ENCODE measurements around the gene PPP2R3A.

GRCh38 chr3:135981701-135982403 is 16.3 kb downstream of the PPP2R3A start:
- TF ChIP-seq POLR2A (IDR thresholded peaks at IDR 0.05; ENCODE audit: low read depth, low read length) (no peak), CTCF (IDR thresholded peaks at IDR 0.05; ENCODE audit: extremely low read depth in 1 of 2, insufficient read depth in 1 of 2, low read depth in 1 of 2, low read length in 2 of 2) (no peak), EZH2 (IDR thresholded peaks at IDR 0.05; ENCODE audit: borderline replicate concordance, low read depth, low read length, severe bottlenecking) (no peak), POLR2AphosphoS5 (IDR thresholded peaks at IDR 0.05; ENCODE audit: insufficient read depth, low read depth, low read length) (no peak)

Data from endothelial cell of umbilical vein (primary cell).